Lung (tissue), 12 donors: Measurements from ENCODE around the gene TMPRSS15. TPM values are rescaled to one million over a fixed set of nuclear protein-coding genes. Genes with fewer than 3 reads are reported as not detected.

Source experiments
- ATAC-seq: fragments of 200-7000 bp; cut with Tn5 transposase; one replicate; pipeline ENCODE4 v1.9.1; 2020; ENCODE audit warnings: moderate number of reproducible peaks; ENCODE audit not compliant: insufficient read depth, low FRiP score
- DNase-seq, 3 donors: peaks; one replicate each; pipeline ENCODE4 v3.0.0-alpha.2; 2013 to 2017
- H3K27ac ChIP-seq, 2 donors: one replicate each; pipeline ENCODE4 v1.5.1; 2013; ENCODE audit warnings: mild to moderate bottlenecking in 2 of 2, moderate library complexity in 2 of 2, control low read depth in 1 of 2, inconsistent platforms in 1 of 2, low read depth in 1 of 2, low read length in 1 of 2
- H3K27me3 ChIP-seq, 3 donors: one replicate each; pipeline ENCODE4 v1.5.1; 2013; ENCODE audit warnings: low read length in 2 of 3; ENCODE audit not compliant: control insufficient read depth in 3 of 3, insufficient read depth in 3 of 3
- H3K36me3 ChIP-seq, 4 donors: one replicate each; pipeline ENCODE4 v1.5.1; 2013; ENCODE audit warnings: low read length in 4 of 4, mild to moderate bottlenecking in 1 of 4, moderate library complexity in 1 of 4; ENCODE audit not compliant: control insufficient read depth in 4 of 4, insufficient read depth in 4 of 4
- H3K4me1 ChIP-seq, 5 donors: one replicate each; pipeline ENCODE4 v1.5.1; 2013; ENCODE audit warnings: low read length in 5 of 5, mild to moderate bottlenecking in 2 of 5, moderate library complexity in 1 of 5; ENCODE audit not compliant: control insufficient read depth in 5 of 5, insufficient read depth in 5 of 5
- H3K4me3 ChIP-seq: one replicate; pipeline ENCODE4 v1.5.1; 2013; ENCODE audit warnings: mild to moderate bottlenecking, control low read depth, moderate library complexity
- H3K9ac ChIP-seq, 2 donors: one replicate each; pipeline ENCODE4 v1.5.1; 2013; ENCODE audit warnings: low read length in 2 of 2, control low read depth in 1 of 2; ENCODE audit not compliant: insufficient read depth in 1 of 2
- H3K9me3 ChIP-seq, 4 donors: one replicate each; pipeline ENCODE4 v1.5.1; 2013; ENCODE audit warnings: low read length in 3 of 4, mild to moderate bottlenecking in 1 of 4, moderate library complexity in 1 of 4; ENCODE audit not compliant: control insufficient read depth in 4 of 4, insufficient read depth in 3 of 4
- WGBS, 2 donors: extraction: QIAGEN DNeasy Blood & Tissue Kit; methylation state at CpG; one replicate each; pipeline ENCODE4 v1.1.7; 2013; 5-methylcytosine and 5-hydroxymethylcytosine counted together
- polyA plus RNA-seq, 2 donors: library from polyadenylated mRNA; stranded (reverse); fragments of 200-250 nt; gene quantifications; one replicate each; pipeline ENCODE4 v1.2.1, GENCODE V29; 2013
- total RNA-seq, 2 donors: library from RNA; depleted of rRNA in 1 of 2; stranded (reverse); fragments of >200 nt in 1 of 2; gene quantifications; one replicate each; pipeline ENCODE4 v1.2.1, GENCODE V29; 2014 to 2021
- TF ChIP-seq, protein P1 (sequence below): IDR thresholded peaks from 2 replicates; pipeline ENCODE4 v1.5.1; 2012; ENCODE audit warnings: mild to moderate bottlenecking; ENCODE audit errors: control extremely low read depth, extremely low read depth
- donor health status: control.
- donor health status: control.
- donor health status: Bipolar disorder and iron deficiency.
- donor health status: healthy.
- donor health status: DM: yes; HTN: yes; CAD: no.

TMPRSS15 gene
- total and polyA plus RNA-seq, 4 donors = 0.01 TPM; not detected in 3

DNA sequence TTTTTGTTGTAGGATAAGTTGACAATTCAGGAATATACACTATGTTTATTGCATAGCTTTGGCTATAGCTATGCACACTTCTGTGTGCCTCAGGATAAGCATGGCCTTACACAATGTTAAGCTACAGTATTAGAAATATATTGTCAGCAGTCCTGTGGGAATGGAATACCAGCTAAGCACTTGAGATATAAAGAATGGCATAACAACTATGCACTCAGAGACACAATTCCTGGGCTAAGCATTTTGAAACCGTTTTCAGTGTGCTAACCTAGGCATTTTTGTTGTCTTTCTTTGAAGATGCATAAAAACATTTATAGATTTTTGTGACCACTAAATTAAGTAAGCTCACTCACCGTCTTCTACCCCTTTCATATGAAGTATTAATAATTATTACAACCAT lies 46.8 kb downstream of the TMPRSS15 start:
- TF ChIP-seq, protein P1, sequence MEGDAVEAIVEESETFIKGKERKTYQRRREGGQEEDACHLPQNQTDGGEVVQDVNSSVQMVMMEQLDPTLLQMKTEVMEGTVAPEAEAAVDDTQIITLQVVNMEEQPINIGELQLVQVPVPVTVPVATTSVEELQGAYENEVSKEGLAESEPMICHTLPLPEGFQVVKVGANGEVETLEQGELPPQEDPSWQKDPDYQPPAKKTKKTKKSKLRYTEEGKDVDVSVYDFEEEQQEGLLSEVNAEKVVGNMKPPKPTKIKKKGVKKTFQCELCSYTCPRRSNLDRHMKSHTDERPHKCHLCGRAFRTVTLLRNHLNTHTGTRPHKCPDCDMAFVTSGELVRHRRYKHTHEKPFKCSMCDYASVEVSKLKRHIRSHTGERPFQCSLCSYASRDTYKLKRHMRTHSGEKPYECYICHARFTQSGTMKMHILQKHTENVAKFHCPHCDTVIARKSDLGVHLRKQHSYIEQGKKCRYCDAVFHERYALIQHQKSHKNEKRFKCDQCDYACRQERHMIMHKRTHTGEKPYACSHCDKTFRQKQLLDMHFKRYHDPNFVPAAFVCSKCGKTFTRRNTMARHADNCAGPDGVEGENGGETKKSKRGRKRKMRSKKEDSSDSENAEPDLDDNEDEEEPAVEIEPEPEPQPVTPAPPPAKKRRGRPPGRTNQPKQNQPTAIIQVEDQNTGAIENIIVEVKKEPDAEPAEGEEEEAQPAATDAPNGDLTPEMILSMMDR = no peak
- Histone ChIP-seq H3K27me3 (no peaks in the 10 kb centered on the region), H3K4me3 (no peak overlapping the region), H3K36me3 (no peaks in the 10 kb centered on the region), H3K27ac (no peak overlapping the region), H3K9me3 (no peaks in the 10 kb centered on the region), H3K9ac (no peak overlapping the region), H3K4me1 (no peaks in the 10 kb centered on the region)
- no peak for DNase-seq
- no peak for ATAC-seq
- 57 to 64% methylated on average over 2 of the region's 2 CpGs for WGBS, 2 donors

DNA sequence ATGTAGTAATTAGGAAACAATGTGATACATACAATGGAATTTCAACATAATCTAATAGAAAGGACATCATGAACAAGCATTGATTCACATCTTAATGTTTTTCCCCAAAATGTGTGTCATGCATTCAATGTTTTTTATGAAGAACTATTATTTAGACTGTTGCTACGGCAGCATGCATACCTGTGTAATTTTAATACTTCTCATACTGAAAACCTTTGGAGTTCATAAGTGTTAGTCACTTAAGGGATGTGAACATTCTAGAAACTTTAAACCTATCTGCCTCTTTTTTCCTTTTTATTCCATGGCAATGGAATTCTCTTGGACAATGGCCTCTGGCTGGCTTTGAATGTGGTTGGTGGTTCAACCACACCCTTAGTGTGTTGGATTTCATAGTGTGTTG lies 48.6 kb downstream of the TMPRSS15 start:
- no peaks in the 10 kb centered on the region for H3K36me3 ChIP-seq
- H3K27me3 ChIP-seq = no peaks in the 10 kb centered on the region
- no peaks in the 10 kb centered on the region for H3K4me1 ChIP-seq
- H3K9ac ChIP-seq = no peak overlapping the region
- H3K4me3 ChIP-seq = no peak overlapping the region
- H3K9me3 ChIP-seq = no peaks in the 10 kb centered on the region
- DNase-seq = no peak
- TF ChIP-seq, protein P1 = no peak
- 88 to 92% methylated on average over 1 of the region's 1 CpG for WGBS, 2 donors
- ATAC-seq = no peak
- no peak overlapping the region for H3K27ac ChIP-seq

DNA sequence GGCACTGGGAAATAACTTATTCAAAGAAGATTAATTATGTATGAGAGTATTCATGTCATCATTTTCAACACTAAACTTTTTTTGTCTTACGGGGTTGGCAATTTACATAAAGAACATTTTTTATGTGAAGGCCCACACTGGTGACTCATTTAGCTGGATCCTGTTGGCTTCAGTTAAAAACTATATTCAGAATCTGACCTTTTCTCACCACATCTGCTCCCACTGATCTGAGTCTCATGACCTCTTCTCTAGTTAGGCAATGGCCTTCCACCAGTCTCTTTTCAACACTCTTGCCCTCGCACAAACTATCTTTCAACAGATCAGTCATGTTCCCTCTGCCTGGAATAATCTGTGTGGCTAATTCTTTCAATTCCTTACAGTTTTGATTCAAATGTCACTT lies 53.4 kb downstream of the TMPRSS15 start:
- no peak overlapping the region for H3K9ac ChIP-seq
- TF ChIP-seq, protein P1 = no peak
- no peaks in the 10 kb centered on the region for H3K4me1 ChIP-seq
- H3K9me3 ChIP-seq = no peaks in the 10 kb centered on the region
- H3K36me3 ChIP-seq = no peaks in the 10 kb centered on the region
- DNase-seq (no peak), ATAC-seq (no peak)
- no peaks in the 10 kb centered on the region for H3K27me3 ChIP-seq
- 62 to 74% methylated on average over 2 of the region's 2 CpGs for WGBS, 2 donors
- H3K27ac ChIP-seq = no peak overlapping the region
- H3K4me3 ChIP-seq = no peak overlapping the region

DNA sequence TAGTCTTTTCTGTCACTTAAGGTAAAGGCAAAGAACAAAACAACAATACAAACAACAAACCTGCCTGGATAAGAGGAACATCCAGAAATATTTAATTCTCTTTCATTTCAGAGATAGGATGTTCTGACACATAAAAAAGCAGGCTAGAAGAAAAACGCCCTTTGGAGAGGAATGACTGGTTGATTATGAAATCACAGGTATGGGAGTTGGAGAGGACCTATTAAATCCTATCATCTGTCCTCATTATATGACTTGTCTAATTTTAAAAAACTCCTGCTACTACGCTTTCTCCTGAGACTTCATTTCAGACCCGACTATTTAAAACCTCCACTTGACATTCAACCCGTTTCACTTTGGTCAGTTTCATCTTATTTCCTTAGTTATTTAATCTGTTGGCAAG lies 54.1 kb downstream of the TMPRSS15 start:
- TF ChIP-seq, protein P1 = no peak
- Histone ChIP-seq H3K36me3 (no peaks in the 10 kb centered on the region), H3K27me3 (no peaks in the 10 kb centered on the region), H3K9me3 (no peaks in the 10 kb centered on the region), H3K4me1 (no peaks in the 10 kb centered on the region), H3K4me3 (no peak overlapping the region), H3K9ac (no peak overlapping the region), H3K27ac (no peak overlapping the region)
- WGBS, 2 donors = 63 to 83% methylated on average over 4 of the region's 4 CpGs
- DNase-seq = no peak
- ATAC-seq = no peak
